Endothelial cell (in vitro differentiated cells): ENCODE measurements around the gene USP17L10. TPM values are rescaled to one million over a fixed set of nuclear protein-coding genes. Genes with fewer than 3 reads are reported as not detected.
"Not testable (repeated sequence)": the region's sequence is repeated elsewhere in the genome, so short reads cannot be mapped to it uniquely, and the experiment has no call there.

Experiments used
- DNase-seq: peaks from one replicate; pipeline ENCODE4 v3.0.0; 2021; ENCODE audit warnings: low spot score
- H3K27ac Mint-ChIP-seq: one replicate; pipeline ENCODE4 v1.8.0; 2021; ENCODE audit warnings: mixed read lengths, inconsistent platforms; ENCODE audit not compliant: unreplicated experiment
- H3K27me3 Mint-ChIP-seq: one replicate; pipeline ENCODE4 v1.8.0; 2021; ENCODE audit warnings: mild to moderate bottlenecking, moderate library complexity, mixed read lengths, inconsistent platforms; ENCODE audit not compliant: unreplicated experiment
- H3K36me3 Mint-ChIP-seq: one replicate; pipeline ENCODE4 v1.8.0; 2021; ENCODE audit warnings: mild to moderate bottlenecking, low read depth, mixed read lengths, inconsistent platforms; ENCODE audit not compliant: unreplicated experiment
- H3K4me1 Mint-ChIP-seq: one replicate; pipeline ENCODE4 v1.8.0; 2021; ENCODE audit warnings: mild to moderate bottlenecking, mixed read lengths, inconsistent platforms; ENCODE audit not compliant: unreplicated experiment
- H3K4me3 Mint-ChIP-seq: one replicate; pipeline ENCODE4 v1.8.0; 2021; ENCODE audit warnings: mild to moderate bottlenecking, mixed read lengths, inconsistent platforms; ENCODE audit not compliant: unreplicated experiment
- H3K9me3 Mint-ChIP-seq: one replicate; pipeline ENCODE4 v1.8.0; 2021; ENCODE audit warnings: mixed read lengths, inconsistent platforms; ENCODE audit not compliant: unreplicated experiment
- long read RNA-seq: library from polyadenylated mRNA; unstranded; transcript quantifications from one replicate; pipeline ENCODE4 v2.0.0, GENCODE V29; 2020; ENCODE audit not compliant: unreplicated experiment
- total RNA-seq: library from RNA; stranded (reverse); fragmentation: NEBNext Ultra II Directional; extraction: Animal tissue kit (Norgen Biotek cat#: 25700); gene quantifications from one replicate; pipeline ENCODE4 v1.2.1, GENCODE V29; 2021; ENCODE audit not compliant: unreplicated experiment

The USP17L10 gene
- not detected for total RNA-seq
- long read RNA-seq, result 0 reads

DNA sequence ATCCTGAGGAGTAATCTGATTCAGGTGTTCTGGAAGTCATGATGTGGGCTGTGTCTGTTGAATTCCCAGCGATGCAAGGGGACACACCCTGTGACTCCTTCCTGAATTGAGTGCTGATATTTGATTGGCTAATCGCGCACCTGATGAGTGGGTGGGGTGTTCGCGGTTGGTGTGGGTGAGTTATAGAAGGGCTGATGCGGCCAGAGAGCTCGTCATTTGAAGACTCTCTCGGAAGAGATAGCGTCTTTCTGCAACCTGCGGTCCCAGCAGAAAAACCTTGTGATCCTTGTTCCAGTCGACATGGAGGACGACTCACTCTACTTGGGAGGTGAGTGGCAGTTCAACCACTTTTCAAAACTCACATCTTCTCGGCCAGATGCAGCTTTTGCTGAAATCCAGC, at the start of gene USP17L10:
Gene USP17L10, plus strand, starts transcription at position 301 of the 400 bp plus-strand sequence. Its CDS starts 0 bp downstream, at position 301.
- not testable (repeated sequence) for H3K9me3 Mint-ChIP-seq, DNase-seq, H3K27me3 Mint-ChIP-seq, H3K36me3 Mint-ChIP-seq, H3K4me3 Mint-ChIP-seq, H3K4me1 Mint-ChIP-seq, H3K27ac Mint-ChIP-seq

- DNase-seq, H3K27me3 Mint-ChIP-seq, H3K4me3 Mint-ChIP-seq: not testable (repeated sequence)
These were observed 44.5 kb upstream of the USP17L10 start for GRCh38 chr4:9165990-9166389.

DNA sequence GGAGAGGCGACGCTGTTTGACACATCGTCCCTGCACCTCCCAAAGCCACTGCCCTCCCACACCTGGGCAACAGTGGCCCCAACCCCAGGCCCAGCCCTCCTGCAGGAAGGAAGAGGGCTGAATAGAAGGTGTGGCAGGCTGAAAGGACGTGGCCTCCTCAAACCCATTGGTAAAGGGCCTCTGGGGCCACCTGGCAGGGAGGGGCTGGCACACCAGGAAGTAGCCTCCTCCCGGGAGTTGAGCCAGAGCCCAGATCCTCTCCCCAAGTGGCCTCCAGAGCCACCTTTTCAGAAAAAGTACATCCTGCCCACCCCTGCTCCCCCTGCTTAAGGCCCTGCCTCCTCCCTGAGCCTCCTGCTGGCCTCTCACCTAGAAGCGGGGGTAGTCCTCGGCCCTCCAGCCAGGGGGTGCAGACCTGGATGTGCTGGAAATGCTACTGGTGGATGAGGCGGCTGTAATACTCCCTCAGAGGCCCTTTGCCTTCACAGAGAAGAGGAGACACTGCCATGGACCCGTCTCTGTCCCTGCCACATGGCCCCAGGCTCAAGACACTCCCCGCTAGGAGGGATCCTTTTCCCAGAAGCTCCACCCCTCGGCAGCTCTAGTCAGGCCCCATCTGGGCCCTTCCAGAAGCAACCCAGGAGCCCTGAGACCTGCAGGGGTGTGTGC, 40.5 kb upstream of the USP17L10 start, which contains the start of gene FAM90A26:
Gene FAM90A26, plus strand, starts transcription at position 619 of the 669 bp plus-strand sequence. CDS start 2,764 bp downstream, outside the sequence.
- DNase-seq, H3K27me3 Mint-ChIP-seq, H3K36me3 Mint-ChIP-seq, H3K27ac Mint-ChIP-seq, H3K4me1 Mint-ChIP-seq, H3K4me3 Mint-ChIP-seq, H3K9me3 Mint-ChIP-seq: not testable (repeated sequence)

More at GRCh38 chr4:9165990-9166389, 44.5 kb upstream of the USP17L10 start:
- H3K4me1 Mint-ChIP-seq, H3K27ac Mint-ChIP-seq, H3K36me3 Mint-ChIP-seq, H3K9me3 Mint-ChIP-seq: not testable (repeated sequence)

DNA sequence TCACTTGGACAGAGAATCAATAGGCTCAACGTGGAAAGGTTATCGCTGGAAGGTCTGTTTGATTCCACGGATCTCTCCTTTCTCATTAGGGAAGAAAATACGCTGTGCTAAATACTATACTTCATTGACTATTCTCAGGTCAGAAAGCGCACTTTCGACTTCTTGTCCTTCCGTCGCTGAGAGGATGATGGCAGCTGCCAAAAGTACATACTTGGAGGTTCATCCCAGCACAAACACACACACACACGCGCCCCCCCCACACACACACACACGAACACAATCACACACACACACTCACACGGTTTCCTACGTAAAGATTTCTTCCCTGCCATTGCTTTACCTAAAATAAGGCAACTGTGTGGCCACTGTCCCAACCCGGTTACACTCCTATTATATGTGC, 4.2 kb downstream of the USP17L10 start:
- H3K9me3 Mint-ChIP-seq, H3K4me3 Mint-ChIP-seq, DNase-seq, H3K36me3 Mint-ChIP-seq, H3K27ac Mint-ChIP-seq, H3K4me1 Mint-ChIP-seq, H3K27me3 Mint-ChIP-seq: not testable (repeated sequence)

- not testable (repeated sequence) for H3K36me3 Mint-ChIP-seq, H3K27me3 Mint-ChIP-seq, DNase-seq, H3K4me3 Mint-ChIP-seq, H3K4me1 Mint-ChIP-seq, H3K27ac Mint-ChIP-seq, H3K9me3 Mint-ChIP-seq
These were observed 4.6 kb downstream of the USP17L10 start, which contains the start of gene USP17L11 for GRCh38 chr4:9215105-9215504. Gene USP17L11, plus strand, starts transcription at chr4:9215405. Its CDS starts 0 bp downstream, at chr4:9215405.

GRCh38 chr4:9219852-9220251, 9.4 kb downstream of the USP17L10 start, which contains the start of gene USP17L12:
Gene USP17L12, plus strand, starts transcription at chr4:9220152. Its CDS starts 0 bp downstream, at chr4:9220152.
- H3K27me3 Mint-ChIP-seq, DNase-seq, H3K4me3 Mint-ChIP-seq, H3K36me3 Mint-ChIP-seq, H3K27ac Mint-ChIP-seq, H3K9me3 Mint-ChIP-seq, H3K4me1 Mint-ChIP-seq: not testable (repeated sequence)

DNA sequence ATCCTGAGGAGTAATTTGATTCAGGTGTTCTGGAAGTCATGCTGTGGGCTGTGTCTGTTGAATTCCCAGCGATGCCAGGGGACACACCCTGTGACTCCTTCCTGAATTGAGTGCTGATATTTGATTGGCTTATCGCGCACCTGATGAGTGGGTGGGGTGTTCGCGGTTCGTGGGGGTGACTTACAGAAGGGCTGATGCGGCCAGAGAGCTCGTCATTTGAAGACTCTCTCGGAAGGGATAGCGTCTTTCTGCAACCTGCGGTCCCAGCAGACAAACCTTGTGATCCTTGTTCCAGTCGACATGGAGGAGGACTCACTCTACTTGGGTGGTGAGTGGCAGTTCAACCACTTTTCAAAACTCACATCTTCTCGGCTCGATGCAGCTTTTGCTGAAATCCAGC, 14.1 kb downstream of the USP17L10 start, which contains the start of gene USP17L13:
Gene USP17L13, plus strand, starts transcription at position 301 of the 400 bp plus-strand sequence. Its CDS starts 0 bp downstream, at position 301.
- not testable (repeated sequence) for H3K4me1 Mint-ChIP-seq, H3K36me3 Mint-ChIP-seq, H3K27ac Mint-ChIP-seq, H3K4me3 Mint-ChIP-seq, DNase-seq, H3K27me3 Mint-ChIP-seq, H3K9me3 Mint-ChIP-seq

DNA sequence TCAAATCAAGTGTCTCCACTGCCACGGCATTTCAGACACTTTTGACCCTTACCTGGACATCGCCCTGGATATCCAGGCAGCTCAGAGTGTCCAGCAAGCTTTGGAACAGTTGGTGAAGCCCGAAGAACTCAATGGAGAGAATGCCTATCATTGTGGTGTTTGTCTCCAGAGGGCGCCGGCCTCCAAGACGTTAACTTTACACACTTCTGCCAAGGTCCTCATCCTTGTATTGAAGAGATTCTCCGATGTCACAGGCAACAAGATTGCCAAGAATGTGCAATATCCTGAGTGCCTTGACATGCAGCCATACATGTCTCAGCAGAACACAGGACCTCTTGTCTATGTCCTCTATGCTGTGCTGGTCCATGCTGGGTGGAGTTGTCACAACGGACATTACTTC, 19.8 kb downstream of the USP17L10 start:
- H3K27me3 Mint-ChIP-seq, H3K4me3 Mint-ChIP-seq, H3K4me1 Mint-ChIP-seq, DNase-seq, H3K36me3 Mint-ChIP-seq, H3K27ac Mint-ChIP-seq, H3K9me3 Mint-ChIP-seq: not testable (repeated sequence)

- not testable (repeated sequence) for DNase-seq, H3K36me3 Mint-ChIP-seq, H3K4me1 Mint-ChIP-seq, H3K27me3 Mint-ChIP-seq, H3K9me3 Mint-ChIP-seq, H3K4me3 Mint-ChIP-seq, H3K27ac Mint-ChIP-seq
These were observed 23.6 kb downstream of the USP17L10 start, which contains the start of gene USP17L15 for GRCh38 chr4:9234085-9234484. Gene USP17L15, plus strand, starts transcription at chr4:9234385. Its CDS starts 0 bp downstream, at chr4:9234385.

DNA sequence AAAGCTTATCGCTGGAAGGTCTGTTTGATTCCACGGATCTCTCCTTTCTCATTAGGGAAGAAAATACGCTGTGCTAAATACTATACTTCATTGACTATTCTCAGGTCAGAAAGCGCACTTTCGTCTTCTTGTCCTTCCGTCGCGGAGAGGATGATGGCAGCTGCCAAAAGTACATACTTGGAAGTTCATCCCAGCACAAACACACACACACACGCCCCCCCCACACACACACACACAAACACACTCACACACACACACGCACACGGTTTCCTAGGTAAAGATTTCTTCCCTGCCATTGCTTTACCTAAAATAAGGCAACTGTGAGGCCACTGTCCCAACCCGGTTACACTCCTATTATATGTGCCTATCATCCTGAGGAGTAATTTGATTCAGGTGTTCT, 28.0 kb downstream of the USP17L10 start:
- H3K27ac Mint-ChIP-seq, H3K9me3 Mint-ChIP-seq, H3K36me3 Mint-ChIP-seq, DNase-seq, H3K4me1 Mint-ChIP-seq, H3K4me3 Mint-ChIP-seq, H3K27me3 Mint-ChIP-seq: not testable (repeated sequence)

DNA sequence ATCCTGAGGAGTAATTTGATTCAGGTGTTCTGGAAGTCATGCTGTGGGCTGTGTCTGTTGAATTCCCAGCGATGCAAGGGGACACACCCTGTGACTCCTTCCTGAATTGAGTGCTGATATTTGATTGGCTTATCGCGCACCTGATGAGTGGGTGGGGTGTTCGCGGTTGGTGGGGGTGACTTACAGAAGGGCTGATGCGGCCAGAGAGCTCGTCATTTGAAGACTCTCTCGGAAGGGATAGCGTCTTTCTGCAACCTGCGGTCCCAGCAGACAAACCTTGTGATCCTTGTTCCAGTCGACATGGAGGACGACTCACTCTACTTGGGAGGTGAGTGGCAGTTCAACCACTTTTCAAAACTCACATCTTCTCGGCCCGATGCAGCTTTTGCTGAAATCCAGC, 33.1 kb downstream of the USP17L10 start, which contains the start of gene USP17L17:
Gene USP17L17, plus strand, starts transcription at position 301 of the 400 bp plus-strand sequence. Its CDS starts 0 bp downstream, at position 301.
- H3K4me1 Mint-ChIP-seq, H3K27ac Mint-ChIP-seq, H3K4me3 Mint-ChIP-seq, DNase-seq, H3K27me3 Mint-ChIP-seq, H3K36me3 Mint-ChIP-seq, H3K9me3 Mint-ChIP-seq: not testable (repeated sequence)
